IPS DF 4.7 (cell line): ENCODE measurements around the gene NPAS3.

Source experiments
- DNase-seq: peaks from one replicate; pipeline ENCODE4 v3.0.0-alpha.2; 2013; ENCODE audit warnings: low spot score; ENCODE audit errors: extremely low read depth

The NPAS3 gene

DNA sequence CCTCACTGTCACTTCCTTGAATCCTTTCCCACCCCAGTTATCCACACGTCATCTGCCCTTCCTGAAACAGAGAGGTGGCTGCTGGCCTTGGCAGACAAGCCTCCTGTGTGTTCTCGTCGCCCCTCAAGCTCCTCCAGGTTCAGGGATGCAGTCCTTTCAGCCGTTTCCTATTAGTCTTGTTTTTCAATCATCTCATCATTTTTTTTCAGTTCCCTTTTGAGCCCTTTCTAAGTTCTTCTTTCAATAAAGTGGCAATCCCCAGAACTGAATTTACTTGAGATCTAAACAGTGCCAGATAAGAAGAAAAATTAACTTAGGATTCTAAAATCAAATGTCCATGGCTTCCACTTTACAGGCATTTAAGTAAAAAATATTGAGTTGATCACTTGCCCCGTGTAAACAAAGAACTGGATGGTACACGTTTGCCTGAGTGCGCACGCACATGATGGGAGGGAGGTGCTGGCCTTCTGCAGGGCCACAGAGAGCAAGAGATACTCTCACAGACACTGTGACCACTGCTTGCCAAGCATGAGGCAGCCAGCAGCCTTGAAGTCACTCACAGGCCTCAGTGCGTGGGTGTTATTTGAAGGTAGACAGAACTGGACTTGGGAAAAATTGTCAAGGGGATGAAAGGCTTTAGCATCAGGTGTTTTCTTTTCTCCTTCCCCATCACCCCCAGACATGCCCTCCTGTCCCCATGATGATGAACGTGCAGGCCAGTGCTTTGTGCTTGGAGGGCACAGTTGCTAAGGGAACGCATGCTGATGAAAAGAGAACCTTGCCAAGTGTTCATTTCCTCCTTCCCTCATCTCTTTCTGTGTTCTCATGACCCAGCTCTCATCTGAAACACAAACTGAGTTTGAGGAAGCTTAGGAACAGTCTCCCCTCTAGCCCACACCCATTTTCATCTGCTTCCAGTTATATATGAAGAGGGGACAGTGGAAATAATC is 603.9 kb downstream of the NPAS3 start:
- no peak for DNase-seq

DNA sequence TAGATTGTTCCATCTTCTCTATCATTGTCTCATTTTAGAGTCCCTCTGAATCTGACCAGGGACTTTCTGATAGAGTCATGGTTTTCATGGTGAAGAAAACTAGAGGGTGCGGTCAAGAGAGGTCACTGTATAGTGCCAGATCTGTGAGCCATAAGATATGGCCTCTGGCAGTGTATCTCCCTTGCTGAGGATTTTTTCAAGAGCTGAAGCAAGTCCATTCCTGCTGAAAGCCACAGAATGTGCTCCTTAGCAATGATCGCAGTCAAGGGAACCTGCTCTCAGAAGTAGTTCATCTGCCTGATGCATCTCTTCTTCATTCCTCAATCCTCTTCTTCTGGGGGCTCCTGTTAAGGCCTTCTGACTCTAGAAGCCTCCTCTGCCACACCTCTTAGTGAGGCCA is 607.0 kb downstream of the NPAS3 start:
- DNase-seq: no peak

DNA sequence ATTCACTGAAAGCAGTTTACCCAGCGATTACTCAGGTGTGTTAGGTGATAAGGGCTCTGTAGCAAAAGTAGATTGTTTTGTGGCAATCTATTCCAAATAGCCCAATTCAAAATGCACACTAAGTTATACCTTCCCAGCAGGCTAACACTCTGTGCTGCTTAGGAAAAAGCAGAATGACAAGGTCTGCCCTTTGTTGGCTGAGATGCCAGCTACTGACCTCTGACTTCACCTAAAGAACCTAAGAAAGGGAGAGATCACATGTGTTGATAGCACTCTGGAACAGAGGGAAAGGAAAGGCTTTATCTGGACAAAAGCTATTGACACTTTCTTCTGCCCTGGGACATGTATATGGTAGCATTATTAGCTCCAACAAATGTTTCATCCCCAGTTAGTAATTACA is 609.9 kb downstream of the NPAS3 start:
- DNase-seq: no peak

DNA sequence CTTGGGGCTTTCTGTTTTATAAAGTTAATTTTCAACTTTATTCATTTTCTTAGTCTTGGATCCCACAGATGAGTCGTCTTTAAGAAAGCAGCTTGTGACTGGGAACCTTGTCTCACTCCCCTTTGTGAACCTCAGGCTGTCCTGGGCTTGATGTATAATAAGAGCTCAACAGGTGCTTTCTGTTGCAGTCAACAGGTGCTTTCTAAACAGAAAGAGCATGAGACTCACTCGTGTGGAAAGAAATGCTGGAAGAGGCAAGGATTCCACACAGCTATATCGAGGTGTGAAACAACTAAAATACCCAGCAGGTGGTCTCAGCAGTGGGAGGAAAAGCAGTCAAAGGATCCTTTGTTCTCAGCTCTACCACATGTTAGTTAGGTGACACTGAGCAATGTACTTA is 613.3 kb downstream of the NPAS3 start:
- peak; percentile 25 for DNase-seq

DNA sequence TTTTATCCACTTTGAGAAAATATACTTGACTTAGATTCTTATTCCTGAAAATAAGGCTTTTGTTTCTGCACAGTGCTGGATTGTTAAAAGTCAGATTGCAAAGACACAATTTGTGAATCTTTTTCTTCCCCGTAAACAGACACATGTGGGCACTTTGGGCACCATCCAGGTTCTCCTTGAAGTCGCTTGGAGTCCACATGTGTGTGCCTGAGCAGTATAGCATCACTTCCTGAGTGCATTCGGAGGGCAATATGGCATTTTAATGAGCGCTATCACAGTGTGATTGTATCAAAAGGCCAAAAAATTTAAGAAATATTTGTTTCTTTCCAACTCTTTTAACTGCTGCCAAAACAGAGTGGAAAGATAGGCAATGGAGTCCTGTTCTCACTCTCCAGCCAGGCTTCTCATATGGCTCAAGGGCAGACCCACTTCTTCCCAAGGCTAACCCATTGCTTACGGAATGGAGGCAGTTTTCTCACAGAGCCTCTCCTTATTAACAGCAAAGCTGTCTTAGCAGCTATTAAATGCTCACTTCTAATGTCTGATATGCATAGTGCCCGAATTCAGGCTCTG is 615.1 kb downstream of the NPAS3 start:
- no peak for DNase-seq

DNA sequence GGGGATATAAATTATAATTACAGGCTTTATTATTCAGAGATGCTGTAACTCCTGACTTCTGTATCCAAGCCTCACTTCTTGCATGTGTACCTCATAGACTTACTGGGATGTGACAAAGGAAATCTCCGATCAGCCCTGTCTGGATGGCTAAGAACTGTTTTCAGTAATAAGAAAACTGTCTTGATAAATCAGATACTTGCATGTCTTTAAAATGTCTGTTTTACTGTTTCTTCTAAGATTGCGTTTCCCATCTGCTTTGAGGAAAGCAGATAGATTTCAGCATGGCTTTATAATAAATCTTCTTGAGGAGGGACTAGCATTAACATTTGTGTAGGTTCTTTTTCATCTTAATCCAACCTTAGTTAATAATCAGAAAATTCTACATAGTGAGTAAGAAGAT is 616.3 kb downstream of the NPAS3 start:
- DNase-seq: no peak

DNA sequence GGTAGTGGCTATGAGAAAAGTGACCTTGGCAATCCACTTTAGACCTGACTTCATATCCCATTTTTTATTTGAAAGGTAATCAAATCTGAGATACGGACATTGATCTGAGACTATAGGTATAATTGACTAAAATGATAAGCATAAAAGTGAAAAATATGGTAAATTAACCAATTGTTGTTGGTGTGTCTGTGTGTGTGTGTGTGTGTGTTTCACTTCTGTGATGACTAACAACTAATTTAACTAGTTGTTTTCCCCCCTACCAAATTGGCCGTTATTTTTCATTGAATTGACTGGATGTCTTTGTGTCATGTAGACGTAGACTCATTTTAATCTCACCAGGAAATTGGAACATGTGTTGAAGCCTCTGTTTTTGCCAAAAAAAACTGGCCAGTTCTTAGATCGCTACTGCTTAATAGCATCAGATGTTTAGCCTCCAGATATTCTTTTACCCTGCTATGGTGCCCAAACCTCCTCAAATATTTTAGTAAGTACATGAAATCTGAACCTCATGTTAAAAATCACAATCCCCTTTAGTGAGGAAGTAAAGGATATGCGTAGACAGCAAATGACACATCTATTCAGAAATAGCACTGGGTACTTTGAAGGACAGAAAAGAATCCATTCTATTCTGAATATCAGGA is 617.2 kb downstream of the NPAS3 start:
- DNase-seq: no peak

DNA sequence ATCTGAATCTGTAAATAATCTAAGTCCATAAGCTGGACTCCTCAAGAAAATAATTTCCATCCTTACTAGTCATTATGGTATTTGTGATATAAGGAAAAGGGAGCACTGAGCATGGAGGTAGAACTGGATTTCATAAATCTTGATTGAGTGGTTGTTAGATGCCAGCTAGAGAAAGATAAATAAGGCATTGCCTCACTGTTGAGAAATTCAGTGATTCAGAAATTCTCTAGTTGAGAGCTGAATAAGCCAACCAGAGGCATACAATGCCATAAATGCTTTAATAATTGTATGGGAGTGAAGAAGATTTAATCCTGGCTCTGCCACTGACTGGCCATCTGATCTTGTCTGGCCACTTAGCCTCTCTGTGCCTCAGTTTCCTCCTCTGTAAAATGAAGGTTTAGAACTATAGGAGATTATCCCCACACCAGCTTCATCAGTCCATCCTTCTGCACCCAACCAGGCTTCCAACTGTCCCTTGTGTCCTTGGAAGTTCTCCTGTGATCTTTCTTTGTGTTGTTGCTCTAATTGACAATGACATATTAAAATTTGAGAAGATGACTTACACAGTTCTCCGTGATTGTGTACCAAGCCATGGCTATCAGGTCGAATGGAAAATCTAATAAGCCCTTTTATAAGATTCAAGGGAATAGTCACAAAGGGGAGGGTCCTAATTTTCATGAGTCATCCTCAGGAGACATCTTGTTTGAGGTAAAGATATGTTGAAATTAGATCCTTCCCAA is 617.9 kb downstream of the NPAS3 start:
- DNase-seq: no peak

DNA sequence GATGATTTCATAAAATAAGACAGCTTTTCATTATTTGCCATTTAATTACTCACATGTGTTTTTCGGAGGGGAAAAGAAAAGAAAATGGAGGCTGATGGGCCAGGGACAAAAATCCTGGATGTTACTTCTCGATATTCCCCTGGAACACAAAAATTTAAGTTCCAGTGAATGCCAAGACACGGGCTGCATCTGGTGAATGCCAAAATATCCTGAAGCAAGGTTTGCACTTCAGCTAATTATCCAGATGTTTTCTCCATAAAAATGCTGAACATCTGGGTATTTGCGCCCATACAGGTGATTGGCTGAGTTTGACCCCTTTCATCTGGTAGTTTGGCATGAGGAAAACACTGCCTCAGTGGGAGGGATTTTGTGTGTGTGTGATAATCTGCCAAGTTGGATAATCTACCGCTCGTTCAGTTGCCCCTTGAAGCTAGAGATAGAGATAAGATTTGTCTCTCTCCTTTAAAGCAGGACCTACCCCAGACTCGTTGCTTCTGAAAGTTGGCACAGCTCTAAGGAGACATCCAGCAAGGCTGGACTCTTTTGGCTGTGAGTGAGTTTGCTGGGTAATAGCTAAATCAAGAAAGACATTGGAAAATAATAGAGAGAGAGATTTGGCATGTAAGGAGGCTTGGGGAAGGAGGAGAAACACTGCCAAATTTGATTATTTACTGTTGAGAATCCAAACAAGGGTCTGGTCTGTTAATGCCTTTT is 622.2 kb downstream of the NPAS3 start:
- no peak for DNase-seq

DNA sequence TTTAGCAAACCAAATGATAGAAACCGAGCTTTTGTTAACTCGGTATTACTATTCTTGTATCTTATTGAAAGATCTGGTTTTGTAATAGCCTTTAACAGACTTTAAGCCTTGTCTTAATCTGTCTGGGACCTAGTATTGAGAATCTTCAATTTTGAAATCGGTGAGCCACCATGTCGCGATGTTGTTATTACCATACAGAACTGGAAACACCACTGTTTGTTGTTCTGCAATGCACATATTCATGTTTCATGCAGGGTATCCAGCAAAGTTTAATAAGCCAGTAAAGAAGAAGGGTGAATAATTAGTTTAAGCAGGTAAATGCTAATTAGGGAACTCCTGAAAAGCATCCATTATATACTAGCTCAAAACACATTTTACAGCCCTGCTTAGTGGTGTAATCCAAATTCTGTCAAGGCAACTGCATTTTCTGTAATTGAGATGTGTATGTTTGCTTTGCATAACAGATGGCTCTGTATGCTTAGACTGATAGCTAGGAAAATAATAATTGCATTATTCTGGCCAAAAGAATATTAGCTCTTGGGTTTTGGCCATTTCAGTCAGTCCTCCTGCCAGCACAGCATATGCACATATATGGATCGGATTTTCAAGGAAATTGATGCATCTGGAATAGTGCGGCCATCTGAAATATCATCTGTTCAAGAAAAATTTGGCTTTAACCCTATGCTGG is 623.0 kb downstream of the NPAS3 start:
- no peak for DNase-seq

DNA sequence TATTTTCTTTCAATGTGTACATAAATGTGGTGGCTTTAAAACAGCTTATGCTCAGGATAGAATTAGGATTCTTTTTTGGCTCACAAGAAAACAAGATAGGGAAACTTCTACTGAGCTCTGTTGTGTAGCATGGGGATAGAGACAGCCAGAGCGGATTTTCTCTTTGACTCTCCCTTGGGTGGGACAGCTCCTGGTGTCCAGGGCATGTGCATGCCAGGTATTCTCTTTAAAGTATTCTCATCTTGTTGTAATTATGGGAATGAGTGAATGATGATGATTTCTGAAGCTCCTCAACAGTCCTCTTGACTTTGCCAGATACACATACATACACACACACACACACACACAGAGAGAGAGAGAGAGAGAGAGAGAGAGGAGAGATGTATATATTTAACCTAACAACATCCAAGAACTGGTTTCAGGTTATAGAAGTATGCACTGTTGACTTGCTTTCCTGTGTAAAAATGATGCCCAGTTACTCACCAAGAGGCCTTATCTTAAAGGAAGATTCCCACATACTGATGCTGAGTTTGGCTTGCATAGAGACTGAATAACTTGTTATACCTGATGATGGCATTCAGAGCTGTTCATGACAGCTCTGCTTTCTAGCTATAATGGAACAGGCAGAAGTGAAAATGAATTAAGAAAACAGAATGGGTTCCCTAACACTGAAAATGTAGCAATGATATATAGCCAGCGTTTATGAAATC is 624.7 kb downstream of the NPAS3 start:
- no peak for DNase-seq

DNA sequence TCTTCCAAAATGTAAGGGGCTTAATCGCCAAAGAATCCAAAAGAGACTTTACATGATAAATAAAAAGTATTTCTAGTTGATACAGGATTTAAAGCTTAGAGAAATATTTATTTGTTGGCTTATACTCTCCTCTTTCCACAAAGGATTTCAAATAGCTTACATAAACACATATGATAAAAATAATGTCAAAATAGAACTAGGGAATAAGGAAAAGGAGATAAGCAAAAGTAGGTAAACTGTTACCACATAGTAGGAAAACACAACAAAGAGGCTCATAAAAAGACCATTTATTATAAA is 625.2 kb downstream of the NPAS3 start:
- DNase-seq: no peak

DNA sequence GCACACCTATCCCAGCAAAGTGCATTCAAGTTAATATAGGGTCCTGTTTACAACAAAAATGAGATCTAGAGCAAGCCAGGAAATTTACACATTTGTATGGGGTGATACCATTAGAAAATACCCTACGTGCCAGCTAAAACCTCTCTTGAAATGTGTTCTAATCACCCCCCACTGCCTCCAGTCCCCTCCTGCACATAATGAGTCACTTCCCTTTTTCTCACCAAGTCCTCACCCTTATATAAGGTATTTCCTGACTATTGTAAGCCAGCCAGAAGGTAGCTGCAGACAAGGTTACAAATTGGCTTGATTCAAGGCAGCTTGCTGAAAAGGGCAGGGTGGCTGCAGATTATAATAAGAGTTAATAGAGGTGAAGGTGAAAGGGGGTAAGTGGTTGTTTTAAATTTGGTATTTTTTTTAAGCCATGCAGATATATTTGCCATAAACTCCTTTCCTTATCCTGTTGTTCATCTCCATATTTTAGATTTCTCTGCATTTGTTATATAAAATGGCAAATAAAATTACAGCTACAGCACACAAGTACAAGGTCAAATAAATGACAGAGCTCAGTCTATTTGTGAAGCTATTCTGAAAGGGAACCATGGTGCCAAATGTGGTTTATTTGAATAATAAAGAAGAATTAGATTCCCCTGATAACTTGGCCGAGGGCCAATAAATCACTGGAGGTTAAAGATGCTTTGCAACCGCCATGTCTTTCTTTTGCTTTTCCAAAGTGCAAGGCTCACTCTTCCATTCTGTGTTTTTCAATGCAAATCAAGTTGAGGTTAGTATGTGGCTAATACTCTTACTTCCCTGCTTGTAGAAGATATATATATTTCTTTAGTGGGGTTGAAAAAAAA is 626.3 kb downstream of the NPAS3 start:
- no peak for DNase-seq

DNA sequence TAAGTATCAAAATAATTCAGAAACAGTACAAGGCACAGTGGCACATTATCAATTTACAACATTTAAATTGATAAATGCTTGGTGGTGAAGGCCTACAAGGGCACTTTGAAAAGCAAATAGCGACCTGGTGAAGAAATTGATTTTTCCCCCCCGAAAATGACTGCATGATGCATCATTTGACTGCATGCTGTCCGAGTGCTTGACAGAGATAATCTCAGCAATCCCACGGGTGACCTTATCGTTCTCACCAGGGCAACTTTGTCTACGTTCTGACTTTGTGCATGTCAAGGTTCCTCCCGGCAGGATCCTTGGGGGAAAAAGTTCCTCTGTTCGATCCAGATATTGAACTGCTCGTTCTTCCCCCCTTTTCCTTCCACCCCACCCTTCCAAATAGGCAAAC is 627.4 kb downstream of the NPAS3 start:
- DNase-seq: no peak

DNA sequence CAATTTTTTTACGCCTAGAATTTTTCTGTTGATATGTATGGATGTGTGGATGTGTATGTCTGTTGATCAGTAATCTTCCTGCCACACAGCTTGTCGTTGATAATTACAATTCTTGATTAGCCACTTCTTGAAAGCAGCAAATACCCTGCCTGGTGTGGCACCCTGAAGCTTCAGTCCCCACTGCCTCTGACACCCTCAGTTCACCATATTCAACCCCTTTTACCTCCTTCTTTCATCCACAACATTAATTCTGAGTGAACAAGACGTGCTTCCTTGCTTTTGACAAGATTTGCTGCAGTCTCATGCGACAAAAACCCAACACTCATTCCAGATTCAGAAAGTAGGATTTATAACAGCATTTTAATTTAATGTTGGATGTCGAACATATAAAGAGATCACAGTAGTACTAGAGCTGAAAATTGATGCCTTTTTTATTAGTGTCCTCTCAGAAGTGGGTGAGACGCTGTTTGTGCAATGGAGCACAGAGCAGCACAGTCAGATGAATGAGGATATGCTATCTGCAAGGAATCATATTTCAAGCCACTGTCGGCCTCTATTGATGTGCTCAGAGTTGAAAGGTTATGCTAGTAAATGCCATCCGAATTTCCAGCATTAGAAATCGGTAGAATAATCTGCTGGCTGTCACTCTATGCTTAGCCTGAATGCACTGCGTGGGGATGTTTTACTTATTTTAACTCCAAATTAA is 628.5 kb downstream of the NPAS3 start:
- DNase-seq: no peak

DNA sequence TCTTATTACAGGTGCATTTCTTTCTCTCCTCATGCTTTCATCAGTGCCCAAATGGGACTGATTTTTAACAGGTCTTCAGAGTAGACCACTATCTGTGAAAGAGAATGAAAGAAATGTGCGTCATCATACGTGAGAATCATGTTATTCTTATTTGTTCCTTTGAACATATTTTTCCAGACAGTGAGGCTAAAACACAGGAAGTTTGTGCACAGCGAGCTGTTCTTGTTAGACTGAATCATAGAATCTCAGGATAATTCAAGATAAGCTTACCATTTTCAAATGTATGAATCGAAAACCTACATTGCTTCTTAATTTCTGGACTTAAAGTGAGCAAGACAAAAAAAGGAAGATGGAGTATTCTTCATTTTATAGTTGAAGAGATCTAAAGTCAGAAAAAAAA is 629.1 kb downstream of the NPAS3 start:
- DNase-seq: no peak

DNA sequence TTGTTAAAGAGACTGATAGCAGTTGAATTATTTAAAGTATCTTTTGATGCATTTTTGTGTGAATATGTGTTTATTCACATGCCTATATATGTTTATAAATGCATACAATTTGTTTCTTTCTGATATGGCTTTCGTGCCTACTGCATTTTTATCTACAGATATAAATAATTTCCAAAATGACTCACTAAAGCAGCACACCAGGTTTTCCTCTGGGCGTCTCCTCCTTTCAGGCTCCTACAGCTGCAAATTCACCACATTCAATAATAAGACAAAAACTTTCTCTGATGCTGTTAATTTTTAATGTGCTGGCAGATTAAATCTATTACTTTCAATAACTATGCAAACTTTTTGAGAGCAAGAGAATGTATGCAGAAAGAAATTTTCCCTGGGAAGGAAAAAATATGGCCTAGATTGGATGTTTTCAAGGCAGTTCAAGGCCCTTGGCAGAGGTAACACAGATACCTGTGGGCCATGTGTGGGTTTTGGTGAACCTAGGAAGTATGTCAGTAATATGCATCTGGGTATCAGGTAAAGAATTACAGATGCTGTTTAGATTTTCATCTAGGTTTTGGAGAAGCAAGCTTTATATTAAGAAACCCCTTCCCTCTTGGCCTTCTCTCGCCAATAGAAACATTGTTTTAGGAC is 630.4 kb downstream of the NPAS3 start:
- DNase-seq: no peak
